Psoas muscle (tissue), 8 donors: ENCODE results near the gene ALG8. TPM values are rescaled to one million over a fixed set of nuclear protein-coding genes. Genes with fewer than 3 reads are reported as not detected.

Experiments used
- ATAC-seq, 4 donors: fragments of 200-7000 bp; cut with Tn5 transposase; one replicate each; pipeline ENCODE4 v1.9.1; 2020; ENCODE audit warnings: moderate library complexity in 3 of 4, mild to moderate bottlenecking in 2 of 4
- DNase-seq, 2 donors: peaks; one replicate each; pipeline ENCODE4 v3.0.0-alpha.2; 2020
- H3K27ac ChIP-seq: fragments of 200-600 bp; one replicate; pipeline ENCODE4 v1.8.0; 2022
- H3K27me3 ChIP-seq, 3 donors: fragments of 200-600 bp in 1 of 3; one replicate each; pipeline versions ENCODE4 v1.6.1 to v1.8.0; 2013 to 2022; ENCODE audit warnings: low read length in 2 of 3, mild to moderate bottlenecking in 2 of 3, moderate library complexity in 1 of 3; ENCODE audit not compliant: insufficient read depth in 3 of 3
- H3K36me3 ChIP-seq, 2 donors: fragments of 200-600 bp in 1 of 2; one replicate each; pipeline versions ENCODE4 v1.6.1 to v1.8.0; 2013 to 2022; ENCODE audit warnings: low read depth in 1 of 2, mild to moderate bottlenecking in 1 of 2, moderate library complexity in 1 of 2; ENCODE audit not compliant: insufficient read depth in 1 of 2
- H3K4me1 ChIP-seq: fragments of 200-600 bp; one replicate; pipeline ENCODE4 v1.8.0; 2022
- H3K4me3 ChIP-seq: fragments of 200-600 bp; one replicate; pipeline ENCODE4 v1.8.0; 2022; ENCODE audit warnings: mild to moderate bottlenecking
- H3K9me3 ChIP-seq: fragments of 200-600 bp; one replicate; pipeline ENCODE4 v1.8.0; 2022
- CTCF ChIP-seq: fragments of 200-600 bp; IDR thresholded peaks from one replicate; pipeline ENCODE4 v1.8.0; 2022; ENCODE audit warnings: antibody characterized with exemption
- WGBS, 3 donors: extraction: QIAGEN DNeasy Blood & Tissue Kit; methylation state at CpG; one replicate each; pipeline versions ENCODE4 v1.1.6 to v1.1.7; 2013; 5-methylcytosine and 5-hydroxymethylcytosine counted together
- intact Hi-C, 2 donors: fragments of 100-400 bp; cut with DNase I; formaldehyde crosslinking; loops; one replicate each; pipeline versions ENCODE4 v1.11.0 to v1.14.2; 2022
- polyA plus RNA-seq, 3 donors: library from polyadenylated mRNA; stranded (reverse); fragments of 200-250 nt; gene quantifications; one replicate each; pipeline ENCODE4 v1.2.3, GENCODE V29; 2013
- total RNA-seq, 4 donors: library from RNA; stranded (reverse); fragmentation: NEBNext Ultra II Directional in 2 of 4; extraction: Animal tissue kit (Norgen Biotek cat#: 25700) in 2 of 4; gene quantifications; one replicate each; pipeline versions ENCODE4 v1.2.1 to v1.2.4, GENCODE V29; 2021 to 2023
- donor health status: healthy with polysubstance abuse.
- donor health status: DM: no; HTN: no; CAD: no; lungs with moderate emphysema.
- donor health status: Bipolar disorder and iron deficiency.
- donor health status: healthy.
- donor health status: DM: yes; HTN: yes; CAD: no.
- donor health status: DM: no; HTN: no; CAD: no.
- donor health status: DM: no; HTN: no; CAD: no.
- donor health status: DM: yes; HTN: yes; CAD: no.

The ALG8 gene
- total and polyA plus RNA-seq, 7 donors = 9.1 to 15.7 (median 11.4) TPM

DNA sequence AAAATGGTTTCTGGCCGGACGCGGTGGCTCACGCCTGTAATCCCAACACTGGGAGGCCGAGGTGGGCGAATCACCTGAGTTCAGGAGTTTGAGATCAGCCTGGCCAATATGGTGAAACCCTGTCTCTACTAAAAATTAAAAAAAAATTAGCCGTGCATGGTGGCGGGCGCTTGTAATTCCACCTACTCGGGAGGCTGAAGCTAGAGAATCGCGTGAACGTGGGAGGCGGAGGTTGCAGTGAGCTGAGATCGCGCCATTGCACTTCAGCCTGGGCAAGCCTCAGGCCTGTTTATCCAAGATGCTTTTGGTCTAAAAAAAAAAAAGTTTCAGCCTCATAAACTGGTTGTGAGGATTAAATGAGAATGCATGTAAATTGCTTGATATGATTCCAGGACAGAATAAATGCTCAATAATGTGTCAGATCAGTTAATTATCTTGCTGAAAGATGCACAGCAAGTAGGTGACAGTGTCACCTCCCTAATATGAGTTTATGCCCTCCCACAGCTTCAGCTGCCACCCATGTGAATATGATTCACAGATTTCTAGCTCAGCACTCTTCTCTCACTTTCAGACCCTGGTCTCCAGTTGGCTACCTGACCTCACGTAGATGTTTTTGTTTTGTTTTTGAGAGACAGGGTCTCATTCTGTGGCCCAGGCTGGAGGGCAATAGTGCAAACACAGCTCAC, 1.1 kb upstream of the ALG8 start:
- H3K27ac ChIP-seq = peak overlapping the region; percentile 82
- WGBS, 3 donors = 64 to 77% (median 67%) methylated on average over 17 of the region's 17 CpGs
- intact Hi-C loops = loop anchor here (5.0 to 10.0 kb wide), 3 partner anchors 47 to 424 kb away; partner anchors contain the start of genes KCTD21 (in 1 of the 2) and USP35 (in 1 of the 2)

GRCh38 chr11:78138694-78139421, 568 bp downstream of the ALG8 start:
- Histone ChIP-seq H3K27me3 (no peaks in the 10 kb centered on the region), H3K36me3 (peaks cover 0 to 34% of the 10 kb centered on the region in 2 donors), H3K4me3 (peak overlapping the region; percentile 90), H3K9me3 (no peaks in the 10 kb centered on the region), H3K4me1 (peaks cover 15% of the 10 kb centered on the region), H3K27ac (peak overlapping the region; percentile 82)
- peak in 1 of 4 donors; percentile 28 for ATAC-seq
- DNase-seq = no peak
- 19 to 21% (median 20%) methylated on average over 12 of the region's 12 CpGs for WGBS, 3 donors
- intact Hi-C loops = loop anchor here (5.0 kb wide), 2 partner anchors 48 to 57 kb away; partner anchors contain the start of genes KCTD21 (in 1 of the 2) and USP35 (in 1 of the 2)
- no peak for TF ChIP-seq CTCF

More for the DNA sequence above, 1.1 kb upstream of the ALG8 start:
- no peaks in the 10 kb centered on the region for H3K27me3 ChIP-seq
- H3K4me1 ChIP-seq = peaks cover 15% of the 10 kb centered on the region
- H3K4me3 ChIP-seq = peak overlapping the region; percentile 90
- no peaks in the 10 kb centered on the region for H3K9me3 ChIP-seq
- ATAC-seq (no peak), DNase-seq (no peak)
- TF ChIP-seq CTCF = no peak
- peaks cover 0 to 31% of the 10 kb centered on the region in 2 donors for H3K36me3 ChIP-seq

DNA sequence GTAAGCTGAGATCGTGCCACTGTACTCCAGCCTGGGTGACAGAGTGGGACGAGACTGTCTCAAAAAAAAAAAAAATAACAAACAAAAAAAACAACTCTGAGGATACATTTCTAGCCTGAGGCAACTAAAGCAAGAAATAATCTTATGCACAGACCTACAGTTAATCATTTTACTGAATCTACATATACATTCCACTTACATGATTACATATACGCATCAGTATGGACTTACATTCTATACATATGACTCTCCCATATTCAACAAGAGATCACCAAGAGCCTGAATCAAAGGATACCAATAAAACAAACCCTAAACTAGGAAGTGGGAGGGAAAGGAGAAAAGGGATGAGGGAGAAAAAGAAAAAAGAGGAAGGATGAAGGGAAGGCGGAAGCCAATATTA, 1.1 kb downstream of the ALG8 start:
- Histone ChIP-seq H3K4me1 (peaks cover 15% of the 10 kb centered on the region), H3K27ac (no peak overlapping the region), H3K36me3 (peaks cover 0 to 29% of the 10 kb centered on the region in 2 donors), H3K9me3 (no peaks in the 10 kb centered on the region), H3K4me3 (peak overlapping the region; percentile 90), H3K27me3 (no peaks in the 10 kb centered on the region)
- intact Hi-C loops = loop anchor here (5.0 kb wide), 2 partner anchors 49 to 56 kb away; partner anchors contain the start of genes KCTD21 (in 1 of the 2) and USP35 (in 1 of the 2)
- WGBS, 3 donors = 85 to 98% (median 92%) methylated on average over 4 of the region's 4 CpGs
- no peak for TF ChIP-seq CTCF
- ATAC-seq (no peak), DNase-seq (no peak)

DNA sequence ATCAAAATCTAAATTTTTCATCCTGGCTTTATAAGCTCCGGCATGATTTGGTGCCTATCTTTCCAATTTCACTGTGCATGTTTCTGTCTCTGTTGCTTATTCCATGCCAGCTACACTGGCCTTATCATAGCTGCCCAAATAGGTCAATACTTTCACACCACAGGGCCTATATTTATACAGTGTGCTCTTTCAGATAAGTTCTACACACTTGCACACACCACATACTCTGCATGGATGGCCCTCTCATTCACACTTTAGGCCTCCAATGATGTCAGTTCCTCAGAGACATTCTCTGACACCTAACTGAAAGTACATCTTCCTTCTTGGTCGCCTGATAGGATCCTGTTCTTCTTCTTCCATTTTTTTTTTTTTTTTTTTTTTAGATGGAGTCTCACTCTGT, 7.0 kb downstream of the ALG8 start:
- WGBS, 3 donors = 91 to 96% (median 94%) methylated on average over 2 of the region's 2 CpGs
- peaks cover 0 to 18% of the 10 kb centered on the region in 2 donors for H3K36me3 ChIP-seq
- no peak overlapping the region for H3K4me3 ChIP-seq
- no peak overlapping the region for H3K27ac ChIP-seq
- no peaks in the 10 kb centered on the region for H3K27me3 ChIP-seq
- intact Hi-C loops = no loop called here
- H3K9me3 ChIP-seq = no peaks in the 10 kb centered on the region
- no peaks in the 10 kb centered on the region for H3K4me1 ChIP-seq
- DNase-seq (no peak), ATAC-seq (no peak)
- TF ChIP-seq CTCF = no peak
